HepG2 (cell line): ENCODE data around the gene IL22RA1. TPM values are rescaled to one million over a fixed set of nuclear protein-coding genes. Genes with fewer than 3 reads are reported as not detected.

Source experiments
- ATAC-seq: fragments of 200-7000 bp; cut with Tn5 transposase; 3 replicates; pipeline ENCODE4 v1.9.1; 2020; ENCODE audit warnings: mild to moderate bottlenecking, moderate library complexity
- BruUV-seq: library from RNA; stranded (reverse); fragments of 400-500 nt; replicated peaks from 2 replicates; lab custom pipeline; 2021; lab: Mats Ljungman, UMichigan
- CTCF ChIA-PET: fragments of 300-600 bp; formaldehyde crosslinking; extraction: SDS; loops from one replicate; lab custom pipeline; 2021; ENCODE audit warnings: low total read pairs, inconsistent platforms, low intra/inter-chr PET ratio; lab: Yijun Ruan, JAX
- POLR2A ChIA-PET: fragments of 350-600 bp; sonication (Branson Sonifier 250); formaldehyde crosslinking; loops from one replicate; lab custom pipeline; 2020; ENCODE audit warnings: antibody characterized with exemption, inconsistent platforms; lab: Yijun Ruan, JAX
- DNase-seq: peaks from one replicate; pipeline ENCODE4 v3.0.0-alpha.2; 2015; ENCODE audit warnings: low spot score
- FAIRE-seq: peaks from 3 replicates; lab custom pipeline; 2011; peaks lifted over from hg19 to GRCh38; lab: Jason Lieb, UNC
- H2AFZ ChIP-seq: one replicate; pipeline ENCODE4 v1.6.1; 2011; ENCODE audit warnings: low read length, inconsistent platforms
- H3K27ac ChIP-seq: fragments of 300-600 bp; 3 replicates; pipeline ENCODE4 v1.8.0; 2011; ENCODE audit warnings: mixed run types, mild to moderate bottlenecking, mixed read lengths, low read length, inconsistent platforms; ENCODE audit not compliant: insufficient read depth; ENCODE audit errors: extremely low read length
- H3K27me3 ChIP-seq, 2 experiments: fragments of 200-600 bp in 1 of 2; 2 replicates in 1 of 2; 3 replicates in 1 of 2; pipeline versions ENCODE4 v1.6.0 to v1.8.0; 2011; ENCODE audit warnings: low read length in 2 of 2, mild to moderate bottlenecking in 2 of 2, moderate library complexity in 2 of 2, inconsistent platforms in 1 of 2; ENCODE audit not compliant: insufficient read depth in 2 of 2, control insufficient read depth in 1 of 2
- H3K36me3 ChIP-seq, 2 experiments: fragments of 200-600 bp in 1 of 2; replicated peaks in 1 of 2; 2 replicates in 1 of 2; 3 replicates in 1 of 2; pipeline versions ENCODE4 v1.5.1 to v1.8.0; 2011; ENCODE audit warnings: low read length in 2 of 2, inconsistent platforms in 1 of 2; ENCODE audit not compliant: insufficient read depth in 2 of 2, control insufficient read depth in 1 of 2
- H3K4me1 ChIP-seq: 2 replicates; pipeline ENCODE4 v1.5.1; 2012; ENCODE audit warnings: low read length, inconsistent platforms; ENCODE audit not compliant: insufficient read depth
- H3K4me2 ChIP-seq: 2 replicates; pipeline ENCODE4 v1.6.0; 2011; ENCODE audit warnings: low read depth, low read length, inconsistent platforms
- H3K4me3 ChIP-seq, 3 experiments: fragments of 200-600 bp in 1 of 3; sonication (generic), shearing (Covaris generic) in 1 of 3; replicated peaks in 1 of 3; 2 replicates each; pipeline ENCODE4 v1.5.1; 2011 to 2016; ENCODE audit warnings: low read length in 3 of 3, inconsistent platforms in 2 of 3, low read depth in 2 of 3, mild to moderate bottlenecking in 2 of 3, control low read depth in 1 of 3, mixed read lengths in 1 of 3; ENCODE audit not compliant: insufficient read depth in 1 of 3
- H3K79me2 ChIP-seq: one replicate; pipeline ENCODE4 v1.6.1; 2011; ENCODE audit warnings: low read length, inconsistent platforms; ENCODE audit not compliant: insufficient read depth
- H3K9ac ChIP-seq: 2 replicates; pipeline ENCODE4 v1.6.0; 2011; ENCODE audit warnings: mild to moderate bottlenecking, low read depth, low read length, inconsistent platforms; ENCODE audit not compliant: insufficient read depth
- H3K9me3 ChIP-seq: 2 replicates; pipeline ENCODE4 v1.5.1; 2012; ENCODE audit warnings: mild to moderate bottlenecking, low read length
- H4K20me1 ChIP-seq: 2 replicates; pipeline ENCODE4 v1.6.0; 2011; ENCODE audit warnings: inconsistent platforms, mild to moderate bottlenecking, low read length, moderate library complexity; ENCODE audit not compliant: insufficient read depth
- BCL3 ChIP-seq: sonication (generic); formaldehyde crosslinking; IDR thresholded peaks from 2 replicates; pipeline ENCODE4 v1.5.1; 2020; ENCODE audit warnings: mild to moderate bottlenecking, missing genetic modification reagents, moderate library complexity
- DR1 ChIP-seq: sonication (generic); formaldehyde crosslinking; IDR thresholded peaks from 2 replicates; pipeline ENCODE4 v1.8.0; 2021; ENCODE audit warnings: mild to moderate bottlenecking, missing genetic modification reagents, inconsistent platforms
- GLMP ChIP-seq: sonication (generic); formaldehyde crosslinking; IDR thresholded peaks from 2 replicates; pipeline ENCODE4 v1.9.0; 2021; ENCODE audit warnings: missing genetic modification reagents, mild to moderate bottlenecking, borderline replicate concordance
- HDAC1 ChIP-seq: sonication (generic); formaldehyde crosslinking; IDR thresholded peaks from 2 replicates; pipeline ENCODE4 v1.5.1; 2020; ENCODE audit warnings: mild to moderate bottlenecking, missing genetic modification reagents
- PAWR ChIP-seq: sonication (generic); formaldehyde crosslinking; IDR thresholded peaks from 2 replicates; pipeline ENCODE4 v1.4.0; 2020; ENCODE audit warnings: missing genetic modification reagents, mild to moderate bottlenecking, borderline replicate concordance
- SNRNP70 ChIP-seq: fragments of 200-400 bp; formaldehyde crosslinking; IDR thresholded peaks from 2 replicates; pipeline ENCODE4 v1.6.1; 2017; ENCODE audit warnings: mild to moderate bottlenecking, low read depth, low read length, moderate library complexity
- ZEB1 ChIP-seq: IDR thresholded peaks from 2 replicates; pipeline ENCODE4 v1.6.1; 2012; ENCODE audit warnings: mild to moderate bottlenecking, low read depth, inconsistent platforms; ENCODE audit not compliant: insufficient replicate concordance
- ZNF205 ChIP-seq: IDR thresholded peaks from 2 replicates; pipeline ENCODE4 v1.6.1; 2018; ENCODE audit warnings: missing biosample characterization, missing genetic modification reagents
- ZNF343 ChIP-seq: sonication (generic); formaldehyde crosslinking; IDR thresholded peaks from 2 replicates; pipeline ENCODE4 v1.4.0; 2020; ENCODE audit warnings: mild to moderate bottlenecking, missing genetic modification reagents
- ZNF44 ChIP-seq: sonication (generic); formaldehyde crosslinking; IDR thresholded peaks from 2 replicates; pipeline ENCODE4 v1.5.1; 2020; ENCODE audit warnings: mild to moderate bottlenecking, missing genetic modification reagents
- ZNF687 ChIP-seq: sonication (generic); formaldehyde crosslinking; IDR thresholded peaks from 2 replicates; pipeline ENCODE4 v1.5.1; 2020; ENCODE audit warnings: mild to moderate bottlenecking, missing genetic modification reagents, moderate library complexity
- ZNF737 ChIP-seq: sonication (generic); formaldehyde crosslinking; IDR thresholded peaks from 2 replicates; pipeline ENCODE4 v1.5.0; 2020; ENCODE audit warnings: missing genetic modification reagents, mild to moderate bottlenecking, borderline replicate concordance
- ZNF83 ChIP-seq: sonication (generic); formaldehyde crosslinking; IDR thresholded peaks from 2 replicates; pipeline ENCODE4 v1.4.0; 2020; ENCODE audit warnings: missing genetic modification reagents, mild to moderate bottlenecking, borderline replicate concordance
- WGBS: methylation state at CpG from one replicate; pipeline ENCODE4 v1.1.6; 2017; ENCODE audit warnings: low lambda C conversion rate; 5-methylcytosine and 5-hydroxymethylcytosine counted together
- in situ Hi-C: cut with HindIII; loops from 2 replicates; pipeline ENCODE4 v1.10.0; 2017; ENCODE audit warnings: low pct_unique_long_range_greater_than_20kb; ENCODE audit not compliant: extremely low pct_ligation_motif_present
- intact Hi-C: fragments of 100-400 bp; cut with micrococcal nuclease; formaldehyde crosslinking; loops from one replicate; pipeline ENCODE4 v1.10.0; 2022; ENCODE audit not compliant: unreplicated experiment
- polyA plus RNA-seq, 8 experiments: library from polyadenylated mRNA; depleted of rRNA in 3 of 8; stranded (reverse) in 7 of 8; unstranded in 1 of 8; fragments of >200 nt; fragmentation: Illumina TruSeq in 4 of 8; extraction: Trizol in 4 of 8; gene quantifications; 2 replicates each; pipeline versions ENCODE4 v1.2.1 to v1.2.3, GENCODE V29; 2011 to 2016; ENCODE audit warnings: low read depth in 4 of 8, missing spikeins in 1 of 8, mixed read lengths in 1 of 8; ENCODE audit not compliant: insufficient read depth in 1 of 8
- total RNA-seq, 5 experiments: library from RNA; depleted of rRNA; stranded (reverse); fragments of >200 nt; fragmentation: Illumina TruSeq; extraction: Trizol; gene quantifications; 2 replicates each; pipeline ENCODE4 v1.2.3, GENCODE V29; 2016; ENCODE audit warnings: low read depth in 1 of 5
- TF ChIP-seq, protein P1 (sequence below): sonication (generic); formaldehyde crosslinking; IDR thresholded peaks from 2 replicates; pipeline ENCODE4 v1.4.0; 2020; ENCODE audit warnings: low read depth, mild to moderate bottlenecking, missing genetic modification reagents

Gene IL22RA1
- total and polyA plus RNA-seq, 2 of the 13 experiments (the other 11 are each of a cell fraction or from before 2014, with no cell fraction given), result 4.4 to 10.2 TPM

GRCh38 chr1:24126672-24127023 is 16.3 kb downstream of the IL22RA1 start:
- ChIA-PET POLR2A (interaction anchor here (1.1 kb wide), 1 partner anchor 14 kb away, joined by 3 read pairs; the partner anchor contains the start of gene MYOM3), CTCF (no interaction called here)
- H3K79me2 ChIP-seq, result no peaks in the 10 kb centered on the region
- intact Hi-C loops (no loop called here), in situ Hi-C loops (no loop called here)
- ATAC-seq, result no peak
- WGBS, result 94% methylated on average over 5 of the region's 5 CpGs
- H3K36me3 ChIP-seq, result peaks cover 0 to 22% of the 10 kb centered on the region in 2 experiments; a peak in 3 of 5 replicates
- no TSS peak for BruUV-seq
- no peak for DNase-seq
- H3K4me3 ChIP-seq, result no peak overlapping the region
- FAIRE-seq, result no peak
- H3K9me3 ChIP-seq, result no peaks in the 10 kb centered on the region
- no peak overlapping the region for H3K4me2 ChIP-seq
- TF ChIP-seq ZEB1 (no peak), HDAC1 (CRISPR knock-in tag) (no peak), ZNF83 (CRISPR knock-in tag) (no peak), GLMP (CRISPR knock-in tag) (no peak), BCL3 (no peak), ZNF737 (CRISPR knock-in tag) (no peak), ZNF343 (CRISPR knock-in tag) (no peak), DR1 (CRISPR knock-in tag) (no peak), ZNF44 (CRISPR knock-in tag) (no peak), ZNF687 (CRISPR knock-in tag) (no peak), PAWR (CRISPR knock-in tag) (no peak), SNRNP70 (no peak), ZNF205 (CRISPR knock-in tag) (no peak)
- TF ChIP-seq, protein P1, sequence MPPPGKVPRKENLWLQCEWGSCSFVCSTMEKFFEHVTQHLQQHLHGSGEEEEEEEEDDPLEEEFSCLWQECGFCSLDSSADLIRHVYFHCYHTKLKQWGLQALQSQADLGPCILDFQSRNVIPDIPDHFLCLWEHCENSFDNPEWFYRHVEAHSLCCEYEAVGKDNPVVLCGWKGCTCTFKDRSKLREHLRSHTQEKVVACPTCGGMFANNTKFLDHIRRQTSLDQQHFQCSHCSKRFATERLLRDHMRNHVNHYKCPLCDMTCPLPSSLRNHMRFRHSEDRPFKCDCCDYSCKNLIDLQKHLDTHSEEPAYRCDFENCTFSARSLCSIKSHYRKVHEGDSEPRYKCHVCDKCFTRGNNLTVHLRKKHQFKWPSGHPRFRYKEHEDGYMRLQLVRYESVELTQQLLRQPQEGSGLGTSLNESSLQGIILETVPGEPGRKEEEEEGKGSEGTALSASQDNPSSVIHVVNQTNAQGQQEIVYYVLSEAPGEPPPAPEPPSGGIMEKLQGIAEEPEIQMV (CRISPR knock-in tag), result no peak
- no peak overlapping the region for H2AFZ ChIP-seq
- no peak overlapping the region for H3K9ac ChIP-seq
- no peak overlapping the region for H3K27ac ChIP-seq
- H3K4me1 ChIP-seq, result no peaks in the 10 kb centered on the region
- H4K20me1 ChIP-seq, result no peaks in the 10 kb centered on the region
- H3K27me3 ChIP-seq, result no peaks in the 10 kb centered on the region
